ENCODE results near the gene MB21D2. TPM values are rescaled to one million over a fixed set of nuclear protein-coding genes. Genes with fewer than 3 reads are reported as not detected.

The MB21D2 gene
- total and polyA plus RNA-seq, 12 donors = 1.4 to 16.8 (median 5.8) TPM

GRCh38 chr3:192818126-192818525, 99.5 kb downstream of the MB21D2 start:
- Histone ChIP-seq H3K4me3 (no peak overlapping the region), H3K36me3 (replicated peaks in 1 of 2) (no peaks in the 10 kb centered on the region), H3K9me3 (replicated peaks in 1 of 3) (no peaks in the 10 kb centered on the region), H3K27ac (no peak overlapping the region), H3K4me1 (replicated peaks in 1 of 2) (no peaks in the 10 kb centered on the region), H3K27me3 (no peaks in the 10 kb centered on the region)
- 62 to 88% (median 79%) methylated on average over 1 of the region's 1 CpG for WGBS, 4 donors
- intact Hi-C loops (cut with DNase I) = loop anchor here in 1 of 2 donors (5.0 to 10.0 kb wide), 4 partner anchors 99 to 754 kb away; partner anchors contain the start of gene MB21D2
- TF ChIP-seq CTCF (IDR thresholded peaks at IDR 0.05) = no peak
- DNase-seq = no peak

- Histone ChIP-seq H3K4me1 (replicated peaks in 1 of 2) (no peaks in the 10 kb centered on the region), H3K27ac (no peak overlapping the region), H3K36me3 (replicated peaks in 1 of 2) (no peaks in the 10 kb centered on the region), H3K27me3 (no peaks in the 10 kb centered on the region), H3K9me3 (replicated peaks in 1 of 3) (no peaks in the 10 kb centered on the region), H3K4me3 (no peak overlapping the region)
- TF ChIP-seq POLR2A (IDR thresholded peaks at IDR 0.05) (no peak), CTCF (IDR thresholded peaks at IDR 0.05) (no peak)
- no peak for DNase-seq
- intact Hi-C loops (cut with DNase I) = loop anchor here in 1 of 2 donors (5.0 to 10.0 kb wide), 4 partner anchors 100 to 755 kb away; partner anchors contain the start of gene MB21D2
- 86 to 90% (median 87%) methylated on average over 4 of the region's 4 CpGs for WGBS, 4 donors
Observed at GRCh38 chr3:192817506-192817905, 100.2 kb downstream of the MB21D2 start.

GRCh38 chr3:192817053-192817452, 100.6 kb downstream of the MB21D2 start:
- DNase-seq = peak in 2 of 7 donors; percentile 36 to 46
- Histone ChIP-seq H3K4me1 (replicated peaks in 1 of 2) (no peaks in the 10 kb centered on the region), H3K36me3 (replicated peaks in 1 of 2) (no peaks in the 10 kb centered on the region), H3K9me3 (replicated peaks in 1 of 3) (no peaks in the 10 kb centered on the region), H3K4me3 (no peak overlapping the region), H3K27me3 (no peaks in the 10 kb centered on the region), H3K27ac (no peak overlapping the region)
- no peak for TF ChIP-seq CTCF (IDR thresholded peaks at IDR 0.05)
- TF ChIP-seq POLR2A (IDR thresholded peaks at IDR 0.05) = no peak
- WGBS, 4 donors = 33 to 72% (median 50%) methylated on average over 1 of the region's 1 CpG
- intact Hi-C loops (cut with DNase I) = loop anchor here in 1 of 2 donors (5.0 to 10.0 kb wide), 4 partner anchors 100 to 755 kb away; partner anchors contain the start of gene MB21D2

- Histone ChIP-seq H3K36me3 (replicated peaks in 1 of 2) (no peaks in the 10 kb centered on the region), H3K4me3 (no peak overlapping the region), H3K27me3 (no peaks in the 10 kb centered on the region), H3K27ac (no peak overlapping the region), H3K9me3 (replicated peaks in 1 of 3) (no peaks in the 10 kb centered on the region), H3K4me1 (replicated peaks in 1 of 2) (no peaks in the 10 kb centered on the region)
- peak in 1 of 7 donors; percentile 37 for DNase-seq
- 57 to 74% (median 60%) methylated on average over 4 of the region's 4 CpGs for WGBS, 4 donors
- TF ChIP-seq CTCF (IDR thresholded peaks at IDR 0.05) = peak; percentile 55 to 86 (median 78)
- TF ChIP-seq POLR2A (IDR thresholded peaks at IDR 0.05) = no peak
- intact Hi-C loops (cut with DNase I) = loop anchor here in 1 of 2 donors (5.0 to 10.0 kb wide), 4 partner anchors 101 to 756 kb away; partner anchors contain the start of gene MB21D2
Observed at GRCh38 chr3:192816351-192816750, 101.3 kb downstream of the MB21D2 start.

Data from adrenal gland (tissue), 12 donors.